ENCODE results near the gene CDC14A. TPM values are rescaled to one million over a fixed set of nuclear protein-coding genes. Genes with fewer than 3 reads are reported as not detected.
"Not testable (repeated sequence)": the region's sequence is repeated elsewhere in the genome, so short reads cannot be mapped to it uniquely, and the experiment has no call there.

Gene CDC14A
- total RNA-seq, 4 donors from 2014 or later = 18.6 to 40.6 (median 28.8) TPM

DNA sequence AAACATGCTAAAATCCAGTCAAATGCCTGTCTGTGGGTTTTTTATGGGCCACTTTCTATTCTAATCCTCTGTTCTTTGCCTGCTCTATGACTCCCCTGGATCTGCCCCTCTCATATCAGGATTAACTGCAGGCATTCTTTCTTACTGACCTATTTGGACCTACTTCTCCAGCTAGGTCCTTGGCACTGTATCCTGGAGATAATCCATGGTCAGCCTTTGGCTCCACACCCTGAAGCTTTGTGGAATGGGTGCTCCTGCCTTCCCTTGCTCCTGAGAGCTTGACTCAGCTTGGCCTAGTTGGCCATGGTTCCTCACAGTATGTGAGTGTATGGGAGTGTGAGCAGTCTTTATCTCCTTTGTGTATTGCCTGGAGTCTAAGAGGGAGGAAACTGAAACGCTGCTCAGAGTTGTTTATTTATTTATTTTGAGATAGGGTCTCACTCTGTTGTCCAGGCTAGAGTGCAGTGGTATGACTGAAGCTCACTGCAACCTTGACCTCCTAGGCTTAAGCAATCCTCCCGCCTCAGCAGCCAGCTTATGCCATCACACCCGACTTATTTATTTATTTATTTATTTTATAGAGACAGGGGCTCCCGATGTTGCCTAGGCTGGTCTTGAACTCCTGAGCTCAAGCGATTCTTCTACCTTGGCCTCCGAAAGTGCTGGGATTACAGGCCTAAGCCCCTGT, 28.7 kb upstream of the CDC14A start:
- no peak for DNase-seq (ENCODE audit: low spot score in 2 of 2)
- TF ChIP-seq CTCF (IDR thresholded peaks at IDR 0.05) (no peak), EP300 (IDR thresholded peaks at IDR 0.05) (no peak), POLR2A (IDR thresholded peaks at IDR 0.05) (no peak)
- 85 to 87% methylated on average over 6 of the region's 6 CpGs for WGBS, 2 donors
- H3K27me3 ChIP-seq = no peaks in the 10 kb centered on the region
- peak overlapping the region in 2 of 4 donors; percentile 52 to 68 for H3K27ac ChIP-seq
- no peaks in the 10 kb centered on the region for H3K36me3 ChIP-seq
- H3K4me1 ChIP-seq = peaks cover 0 to 12% (median 3%) of the 10 kb centered on the region in 4 donors
- no peak overlapping the region for H3K4me3 ChIP-seq
- peaks cover 0 to 19% (median 0%) of the 10 kb centered on the region in 4 donors for H3K9me3 ChIP-seq

GRCh38 chr1:100325415-100326324, 26.6 kb upstream of the CDC14A start:
- Histone ChIP-seq H3K27me3 (no peaks in the 10 kb centered on the region), H3K9me3 (no peaks in the 10 kb centered on the region), H3K36me3 (no peaks in the 10 kb centered on the region), H3K4me3 (no peak overlapping the region), H3K4me1 (peaks cover 0 to 12% (median 3%) of the 10 kb centered on the region in 4 donors), H3K27ac (no peak overlapping the region)
- WGBS, 2 donors = 69 to 85% methylated on average over 7 of the region's 7 CpGs
- DNase-seq (ENCODE audit: low spot score in 2 of 2) = no peak
- TF ChIP-seq POLR2A (IDR thresholded peaks at IDR 0.05) (no peak), EP300 (IDR thresholded peaks at IDR 0.05) (no peak), CTCF (IDR thresholded peaks at IDR 0.05) (no peak)

- H3K27me3 ChIP-seq; H3K9me3 ChIP-seq; DNase-seq (ENCODE audit: low spot score in 2 of 2); H3K27ac ChIP-seq; H3K36me3 ChIP-seq; H3K4me3 ChIP-seq: not testable (repeated sequence)
- peaks cover 0 to 12% (median 3%) of the 10 kb centered on the region in 4 donors for H3K4me1 ChIP-seq
- 94 to 96% methylated on average over 1 of the region's 1 CpG for WGBS, 2 donors
Observed at GRCh38 chr1:100326325-100326670, 26.0 kb upstream of the CDC14A start.

GRCh38 chr1:100328133-100328532, 24.2 kb upstream of the CDC14A start:
- DNase-seq (ENCODE audit: low spot score in 2 of 2) = no peak
- Histone ChIP-seq H3K9me3 (no peaks in the 10 kb centered on the region), H3K4me3 (no peak overlapping the region), H3K4me1 (peaks cover 0 to 7% (median 3%) of the 10 kb centered on the region in 4 donors), H3K36me3 (no peaks in the 10 kb centered on the region), H3K27me3 (no peaks in the 10 kb centered on the region), H3K27ac (no peak overlapping the region)
- 83 to 85% methylated on average over 1 of the region's 1 CpG for WGBS, 2 donors
- TF ChIP-seq POLR2A (IDR thresholded peaks at IDR 0.05) (no peak), EP300 (IDR thresholded peaks at IDR 0.05) (no peak), CTCF (IDR thresholded peaks at IDR 0.05) (no peak)

- not testable (repeated sequence) for H3K27ac ChIP-seq; H3K4me3 ChIP-seq; H3K27me3 ChIP-seq; H3K9me3 ChIP-seq; H3K36me3 ChIP-seq; H3K4me1 ChIP-seq; DNase-seq (ENCODE audit: low spot score in 2 of 2)
- 46 to 52% methylated on average over 2 of the region's 2 CpGs for WGBS, 2 donors
Observed at GRCh38 chr1:100331146-100331545, 21.2 kb upstream of the CDC14A start.

- no peaks in the 10 kb centered on the region for H3K9me3 ChIP-seq
- no peak for DNase-seq (ENCODE audit: low spot score in 2 of 2)
- H3K27ac ChIP-seq = no peak overlapping the region
- no peaks in the 10 kb centered on the region for H3K27me3 ChIP-seq
- WGBS, 2 donors = 90 to 97% methylated on average over 9 of the region's 9 CpGs
- H3K36me3 ChIP-seq = no peaks in the 10 kb centered on the region
- no peak overlapping the region for H3K4me3 ChIP-seq
- H3K4me1 ChIP-seq = no peaks in the 10 kb centered on the region
- TF ChIP-seq EP300 (IDR thresholded peaks at IDR 0.05) = no peak
- TF ChIP-seq CTCF (IDR thresholded peaks at IDR 0.05) = no peak
- TF ChIP-seq POLR2A (IDR thresholded peaks at IDR 0.05) = no peak
Observed at GRCh38 chr1:100332331-100332730, 20.0 kb upstream of the CDC14A start.

All from tibial nerve (tissue), 4 donors.